Left kidney (tissue), 8 donors: ENCODE measurements around the gene TENT4B. TPM values are rescaled to one million over a fixed set of nuclear protein-coding genes. Genes with fewer than 3 reads are reported as not detected.
"Not testable (repeated sequence)": the region's sequence is repeated elsewhere in the genome, so short reads cannot be mapped to it uniquely, and the experiment has no call there.

Experiments
- DNase-seq: peaks from one replicate; pipeline ENCODE4 v3.0.0-alpha.2; 2013
- long read RNA-seq, 8 donors: transcript quantifications; one replicate each; lab custom pipeline, GENCODE V29; 2026
- polyA plus RNA-seq: library from polyadenylated mRNA; unstranded; fragments of 120-200 nt; gene quantifications from one replicate; pipeline ENCODE4 v1.2.1, GENCODE V29; 2013; ENCODE audit not compliant: insufficient read length

TENT4B gene
- polyA plus RNA-seq = 16.8 TPM
- long read RNA-seq, donor 1, full-length matches to known transcripts = 2 of 2 reads
- long read RNA-seq, donor 1, partial matches to known transcripts = 0 of 2 reads
- long read RNA-seq, donor 1, other reads (novel, unspliced or antisense) = 0 of 2 reads
- long read RNA-seq, donor 2 = 0 reads
- long read RNA-seq, donor 3, full-length matches to known transcripts = 1 of 1 reads
- long read RNA-seq, donor 3, partial matches to known transcripts = 0 of 1 reads
- long read RNA-seq, donor 3, other reads (novel, unspliced or antisense) = 0 of 1 reads
- long read RNA-seq, donor 4 = 0 reads
- long read RNA-seq, donor 5 = 0 reads
- long read RNA-seq, donor 6 = 0 reads
- long read RNA-seq, donor 7 = 0 reads
- long read RNA-seq, donor 8 = 0 reads

GRCh38 chr16:50152807-50153595 lies at the start of gene TENT4B:
TSS of gene TENT4B (plus strand) at chr16:50153306. CDS start at chr16:50153622, 316 bp downstream.
- peak; percentile 80 for DNase-seq

- no peak for DNase-seq
Measured at GRCh38 chr16:50103764-50104163, 49.3 kb upstream of the TENT4B start.

- DNase-seq = no peak
Measured at GRCh38 chr16:50114357-50115129, 38.6 kb upstream of the TENT4B start.

GRCh38 chr16:50120711-50121110 lies 32.4 kb upstream of the TENT4B start:
- no peak for DNase-seq

- DNase-seq = no peak
Measured at GRCh38 chr16:50121278-50121677, 31.8 kb upstream of the TENT4B start.

GRCh38 chr16:50121721-50122445 lies 31.2 kb upstream of the TENT4B start:
- no peak for DNase-seq

- DNase-seq = no peak
Measured at GRCh38 chr16:50123417-50123816, 29.7 kb upstream of the TENT4B start.

- no peak for DNase-seq
Measured at GRCh38 chr16:50124769-50125168, 28.3 kb upstream of the TENT4B start.

- no peak for DNase-seq
Measured at GRCh38 chr16:50126183-50126582, 26.9 kb upstream of the TENT4B start.

- not testable (repeated sequence) for DNase-seq
Measured at GRCh38 chr16:50132571-50132970, 20.5 kb upstream of the TENT4B start.

GRCh38 chr16:50133214-50133613 lies 19.9 kb upstream of the TENT4B start:
- no peak for DNase-seq

GRCh38 chr16:50136399-50136798 lies 16.7 kb upstream of the TENT4B start:
- no peak for DNase-seq

GRCh38 chr16:50137268-50137667 lies 15.8 kb upstream of the TENT4B start:
- no peak for DNase-seq

GRCh38 chr16:50139580-50139979 lies 13.5 kb upstream of the TENT4B start:
- DNase-seq = no peak

GRCh38 chr16:50144211-50144610 lies 8.9 kb upstream of the TENT4B start:
- DNase-seq = no peak

- no peak for DNase-seq
Measured at GRCh38 chr16:50146479-50147435, 6.3 kb upstream of the TENT4B start.

- no peak for DNase-seq
Measured at GRCh38 chr16:50151322-50151721, 1.8 kb upstream of the TENT4B start.

GRCh38 chr16:50151756-50152155 lies 1.4 kb upstream of the TENT4B start:
- no peak for DNase-seq

- DNase-seq = no peak
Measured at GRCh38 chr16:50152351-50152806, 727 bp upstream of the TENT4B start.

GRCh38 chr16:50153596-50154419 lies 702 bp downstream of the TENT4B start:
- no peak for DNase-seq
